GOT3 (cell line): ENCODE data around the gene NEK1.
"Not testable (repeated sequence)": the region's sequence is repeated elsewhere in the genome, so short reads cannot be mapped to it uniquely, and the experiment has no call there.

ENCODE experiments used
- DNase-seq: peaks from one replicate; lab custom pipeline; 2025; ENCODE audit warnings: mixed read lengths; lab: John Stamatoyannopoulos, UW

NEK1 gene

DNA sequence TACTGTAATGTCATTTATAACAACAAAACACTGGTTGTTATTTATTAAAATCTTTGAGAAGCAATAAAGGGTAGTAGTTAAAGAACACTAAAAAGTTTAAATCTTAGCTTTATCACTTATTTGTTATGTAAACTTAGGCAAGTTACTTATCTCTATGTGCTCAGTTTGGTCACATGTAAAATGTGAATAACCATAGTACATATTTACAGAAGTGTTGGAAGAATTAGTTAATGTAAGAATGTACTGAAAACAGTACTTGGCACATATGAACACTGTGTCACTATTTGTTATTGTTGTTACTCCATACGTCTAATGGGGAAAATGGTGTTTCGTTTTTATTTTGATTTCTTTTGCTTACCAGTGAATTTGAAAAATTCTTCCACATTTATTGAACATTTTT is 9.1 kb downstream of the NEK1 start:
- DNase-seq = no peak

DNA sequence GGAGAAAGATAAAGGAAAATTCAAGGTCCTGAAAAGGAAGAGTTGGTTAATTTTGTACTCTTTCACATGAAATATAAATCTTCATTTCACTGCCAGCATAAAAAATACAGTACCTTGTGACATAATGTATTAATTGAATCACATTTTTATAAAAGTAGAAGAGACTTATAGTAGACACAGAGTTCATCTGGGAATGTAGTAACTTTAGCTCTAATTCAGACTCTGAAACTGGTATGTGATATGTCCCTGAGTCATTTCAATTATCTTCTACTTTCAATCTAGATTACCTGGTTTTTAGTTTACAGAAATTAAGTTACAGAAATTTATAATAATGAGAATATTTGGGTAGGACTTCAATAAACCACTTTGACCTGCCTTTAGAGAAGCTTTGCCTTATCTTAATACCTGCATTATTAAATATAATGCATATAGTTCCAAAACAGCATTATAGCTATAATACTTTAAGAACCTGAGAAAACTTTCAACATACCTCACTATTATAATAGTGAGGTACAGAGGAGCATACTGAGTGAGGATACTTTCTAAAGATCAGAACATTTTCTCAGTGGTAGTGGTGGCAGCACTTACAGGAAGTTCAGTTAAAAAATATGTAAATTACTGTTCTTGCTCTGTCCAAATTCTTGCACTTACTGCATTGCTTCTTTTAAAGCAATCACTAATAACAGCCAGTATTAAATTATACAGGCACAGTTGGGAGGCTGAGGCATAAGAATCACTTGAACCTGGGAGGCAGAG is 11.2 kb downstream of the NEK1 start:
- DNase-seq = no peak

DNA sequence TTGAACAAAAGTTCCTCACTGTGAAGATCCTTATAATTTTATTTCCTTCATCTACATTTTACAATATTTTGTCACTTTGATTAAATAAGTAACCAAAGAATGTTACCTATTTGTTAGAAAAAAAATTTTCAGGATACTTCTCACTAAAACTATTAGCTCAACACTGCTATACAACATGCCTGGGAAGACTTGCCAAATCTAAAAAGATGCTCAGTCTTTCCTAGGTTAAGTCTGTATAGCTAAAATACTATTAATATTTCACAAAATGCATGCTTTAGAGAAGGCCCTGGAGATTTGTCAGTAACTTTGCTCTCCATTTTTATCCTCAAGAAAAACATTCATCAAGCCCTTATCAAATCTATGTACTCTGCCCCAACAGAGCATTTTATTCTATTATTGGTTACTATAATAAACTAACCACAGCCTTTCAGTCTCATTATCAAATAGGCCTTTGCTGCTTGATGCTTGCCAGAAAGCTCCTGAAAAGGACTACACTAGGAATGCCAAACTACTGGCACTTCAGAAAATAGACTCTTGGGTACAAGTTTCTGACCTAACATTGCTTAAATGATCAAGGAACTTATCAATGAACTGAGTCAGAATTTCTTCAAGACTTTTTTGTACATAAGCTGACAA is 17.7 kb downstream of the NEK1 start:
- DNase-seq = no peak

DNA sequence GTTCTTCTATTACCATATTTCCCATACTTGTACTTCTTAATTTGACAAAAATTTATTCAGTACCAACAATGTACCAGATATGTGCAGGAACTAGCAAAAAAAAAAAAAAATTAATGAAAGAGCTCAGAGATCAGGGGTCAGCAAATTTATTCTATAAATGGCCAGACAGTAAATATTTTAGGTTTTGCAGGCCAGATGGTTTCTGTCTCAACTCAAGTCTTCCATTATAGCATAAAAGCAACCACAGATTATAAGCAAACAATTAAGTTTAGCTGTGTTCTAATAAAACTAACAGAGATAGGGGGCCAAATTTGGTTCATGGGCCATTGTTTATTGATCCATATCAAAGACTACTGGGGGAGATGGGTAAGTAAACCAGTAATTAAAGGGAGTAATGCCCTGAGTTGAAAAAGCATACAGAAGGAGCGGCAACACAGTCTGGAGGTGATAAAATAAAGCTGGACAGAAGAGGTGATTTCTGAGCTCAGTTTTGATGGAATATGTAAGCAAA is 19.3 kb downstream of the NEK1 start:
- DNase-seq = no peak

GRCh38 chr4:169583563-169583962 is 28.8 kb downstream of the NEK1 start:
- no peak for DNase-seq

DNA sequence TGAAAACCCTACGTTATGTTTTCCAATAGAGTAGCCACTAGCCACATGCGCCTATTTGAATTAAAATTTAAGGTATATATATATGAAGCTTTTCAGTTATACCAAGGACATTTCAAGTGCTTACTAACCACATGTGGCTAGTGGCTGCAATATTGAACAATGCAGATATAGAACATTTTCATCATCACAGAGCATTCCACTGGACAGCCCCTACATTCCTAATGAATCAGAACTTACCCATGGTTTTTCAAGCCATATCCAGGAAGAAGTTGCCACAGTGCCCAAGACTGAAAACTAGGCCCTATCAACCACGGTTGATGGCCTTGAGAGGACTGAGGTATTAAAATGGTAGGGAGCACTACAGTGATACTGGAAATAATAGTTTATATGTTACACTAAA is 29.7 kb downstream of the NEK1 start:
- no peak for DNase-seq

GRCh38 chr4:169582203-169582602 is 30.2 kb downstream of the NEK1 start:
- DNase-seq = no peak

- no peak for DNase-seq
Measured at GRCh38 chr4:169573889-169574288, 38.5 kb downstream of the NEK1 start.

GRCh38 chr4:169571435-169571834 is 40.9 kb downstream of the NEK1 start:
- DNase-seq = no peak

- DNase-seq = not testable (repeated sequence)
Measured at GRCh38 chr4:169571012-169571411, 41.4 kb downstream of the NEK1 start.

DNA sequence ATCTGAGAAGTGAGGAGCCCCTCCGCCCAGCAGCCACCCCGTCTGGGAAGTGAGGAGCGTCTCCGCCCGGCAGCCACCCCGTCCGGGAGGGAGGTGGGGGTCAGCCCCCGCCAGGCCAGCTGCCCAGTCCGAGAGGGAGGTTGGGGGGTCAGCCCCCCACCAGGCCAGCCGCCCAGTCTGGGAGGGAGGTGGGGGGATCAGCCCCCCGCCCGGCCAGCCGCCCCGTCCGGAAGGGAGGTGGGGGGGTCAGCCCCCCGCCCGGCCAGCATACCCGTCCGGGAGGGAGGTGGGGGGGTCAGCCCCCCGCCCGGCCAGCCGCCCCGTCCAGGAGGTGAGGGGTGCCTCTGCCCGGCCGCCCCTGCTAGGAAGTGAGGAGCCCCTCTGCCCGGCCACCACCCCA is 42.1 kb downstream of the NEK1 start:
- DNase-seq = not testable (repeated sequence)

DNA sequence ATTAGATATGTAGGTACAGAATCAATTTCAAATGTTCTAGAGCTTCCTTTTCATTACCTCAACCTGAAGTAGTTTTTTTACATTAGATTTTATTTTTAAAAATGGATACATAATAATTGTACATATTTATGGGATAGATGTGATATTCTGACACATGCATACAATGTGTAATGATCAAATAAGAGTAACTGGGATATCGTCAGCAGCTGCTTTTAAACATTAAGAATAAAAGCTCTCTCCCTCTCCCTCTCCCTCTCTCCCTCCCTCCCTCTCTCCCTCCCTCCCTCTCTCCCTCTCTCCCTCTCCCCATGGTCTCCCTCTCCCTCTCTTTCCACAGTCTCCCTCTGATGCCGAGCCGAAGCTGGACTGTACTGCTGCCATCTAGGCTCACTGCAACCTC is 43.2 kb downstream of the NEK1 start:
- DNase-seq = not testable (repeated sequence)

GRCh38 chr4:169567916-169568315 is 44.5 kb downstream of the NEK1 start:
- DNase-seq = no peak

DNA sequence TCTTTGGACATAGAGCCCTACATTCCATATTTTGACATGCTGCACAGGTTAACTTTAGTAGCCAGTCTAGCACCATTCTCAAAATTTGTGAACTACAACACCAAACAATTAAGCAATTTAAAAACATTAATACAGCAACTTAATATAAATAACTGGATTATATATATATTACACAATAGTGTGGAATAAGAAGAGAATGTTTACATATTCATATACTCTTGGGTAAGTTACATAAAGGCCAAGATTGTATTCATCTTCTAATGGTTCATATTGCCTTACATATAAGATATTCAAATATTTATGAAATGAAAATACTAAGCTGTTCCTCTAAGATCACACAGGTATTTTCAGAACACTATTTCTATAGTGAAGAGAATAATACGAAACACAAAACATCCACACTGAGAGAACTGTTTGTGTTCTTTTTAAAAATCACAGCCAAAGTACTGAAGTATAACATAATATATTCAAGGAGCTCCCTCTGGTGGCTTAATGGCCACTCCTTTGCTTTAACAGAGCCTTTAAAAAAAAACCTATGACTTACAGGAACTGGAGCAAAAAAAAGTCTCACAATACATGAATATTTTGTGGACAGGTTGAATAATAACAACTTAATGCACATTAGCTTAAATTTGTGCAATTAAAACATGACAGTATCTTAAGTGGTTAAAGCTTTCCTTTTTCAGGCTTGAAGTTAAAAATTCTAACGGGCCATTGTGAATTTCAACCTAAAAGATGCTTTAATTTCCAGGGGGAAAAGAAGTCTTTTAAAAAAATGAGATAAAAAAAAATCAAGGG is 46.2 kb downstream of the NEK1 start:
- DNase-seq = no peak

DNA sequence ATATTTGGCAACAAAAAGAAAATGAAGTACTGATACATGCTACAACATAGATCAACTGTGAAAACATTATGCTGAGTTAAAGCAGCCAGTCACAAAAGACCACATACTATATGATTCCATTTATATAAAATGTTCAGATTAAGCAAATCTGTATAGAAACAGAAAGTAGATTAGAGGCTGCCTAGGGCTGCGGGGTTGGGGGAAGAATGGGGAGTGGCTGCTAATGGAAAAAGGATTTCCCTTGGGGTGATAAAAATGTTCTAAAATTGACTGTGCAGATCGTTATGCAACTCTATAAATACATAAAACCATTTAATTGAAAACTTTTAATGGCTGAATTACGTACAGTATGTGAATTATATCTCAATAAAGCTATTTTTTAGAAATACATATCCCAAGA is 46.8 kb downstream of the NEK1 start:
- DNase-seq = no peak

DNA sequence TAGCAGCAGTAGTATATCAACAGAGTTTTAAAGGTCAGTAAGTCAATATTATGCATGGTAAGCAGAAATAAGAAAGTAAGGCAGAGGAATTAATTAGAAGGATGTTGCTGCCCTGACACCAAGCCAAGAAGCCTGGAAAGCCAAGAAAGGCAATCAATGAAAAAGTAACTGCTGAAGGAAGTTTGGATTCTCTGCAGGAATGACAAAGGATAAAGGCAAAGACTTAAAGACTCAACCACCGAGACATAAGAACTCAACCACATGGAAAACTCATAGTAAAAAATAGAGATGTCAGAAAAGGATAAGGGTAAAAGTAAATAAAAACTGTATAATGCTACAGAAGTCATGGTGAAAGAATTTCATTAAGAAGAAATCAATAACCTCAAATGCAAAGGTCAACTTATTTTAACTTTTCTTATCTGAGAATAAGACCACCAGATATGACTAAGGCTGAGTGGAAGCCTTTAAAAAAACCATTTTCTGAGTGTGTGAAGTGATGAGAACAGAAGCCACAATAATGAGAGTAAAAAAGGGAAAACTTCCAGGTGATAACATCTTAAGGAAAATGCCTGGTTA is 55.2 kb downstream of the NEK1 start:
- DNase-seq = no peak

GRCh38 chr4:169546548-169546947 is 65.8 kb downstream of the NEK1 start:
- DNase-seq = not testable (repeated sequence)

DNA sequence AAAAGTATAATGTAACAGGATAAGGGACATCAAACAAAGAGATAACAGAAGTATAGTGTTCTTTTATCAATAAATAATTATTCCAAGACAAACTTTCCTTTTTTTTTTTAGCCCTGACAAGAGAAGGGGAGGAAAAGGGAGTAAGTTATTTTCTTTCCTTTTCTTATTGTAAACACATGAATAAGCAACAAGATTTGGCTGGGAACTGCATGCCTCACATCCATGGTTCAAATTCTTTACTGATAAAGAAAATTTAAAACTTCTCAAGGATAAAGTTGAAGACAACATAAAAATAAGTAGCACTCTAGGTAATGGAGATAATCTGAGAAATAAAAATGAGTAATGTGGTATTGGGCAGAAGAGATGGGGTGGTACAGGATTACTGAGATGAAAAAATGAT is 71.6 kb downstream of the NEK1 start:
- no peak for DNase-seq

- DNase-seq = no peak
Measured at GRCh38 chr4:169530048-169530447, 82.3 kb downstream of the NEK1 start.

- DNase-seq = no peak
Measured at GRCh38 chr4:169523796-169524195, 88.6 kb downstream of the NEK1 start.

GRCh38 chr4:169510617-169511016 is 101.8 kb downstream of the NEK1 start:
- DNase-seq = no peak

- no peak for DNase-seq
Measured at GRCh38 chr4:169506903-169507302, 105.5 kb downstream of the NEK1 start.
